Loucy (cell line): Measurements from ENCODE around the gene PTPRN2.

ENCODE experiments used
- H2AFZ ChIP-seq: fragments of 200-600 bp; sonication (generic); 2 replicates; pipeline ENCODE4 v1.6.0; 2016; ENCODE audit warnings: antibody characterized with exemption, mild to moderate bottlenecking, low read length, moderate library complexity
- H3F3A ChIP-seq: fragments of 200-600 bp; 2 replicates; pipeline ENCODE4 v1.6.0; 2016; ENCODE audit warnings: antibody characterized with exemption, low read depth, mild to moderate bottlenecking
- H3K27me3 ChIP-seq: fragments of 200-600 bp; sonication (generic); 2 replicates; pipeline ENCODE4 v1.6.1; 2014; ENCODE audit warnings: low read length, mild to moderate bottlenecking; ENCODE audit not compliant: insufficient read depth, poor library complexity, severe bottlenecking
- H3K36me3 ChIP-seq: fragments of 200-600 bp; sonication (generic); 2 replicates; pipeline ENCODE4 v1.6.1; 2016; ENCODE audit warnings: low read length; ENCODE audit not compliant: insufficient read depth
- H3K4me1 ChIP-seq: fragments of 200-600 bp; sonication (generic); 2 replicates; pipeline ENCODE4 v1.5.1; 2014; ENCODE audit warnings: low read length, mild to moderate bottlenecking; ENCODE audit not compliant: insufficient read depth, poor library complexity, severe bottlenecking
- H3K4me2 ChIP-seq: fragments of 200-600 bp; sonication (generic); 2 replicates; pipeline ENCODE4 v1.6.0; 2014; ENCODE audit warnings: antibody characterized with exemption, low read length, low read depth, mild to moderate bottlenecking; ENCODE audit not compliant: poor library complexity, severe bottlenecking
- H3K4me3 ChIP-seq: fragments of 200-600 bp; sonication (generic); 2 replicates; pipeline ENCODE4 v1.5.1; 2014; ENCODE audit warnings: low read length, mild to moderate bottlenecking, mixed read lengths; ENCODE audit not compliant: poor library complexity, severe bottlenecking
- H3K79me2 ChIP-seq: fragments of 200-600 bp; sonication (generic); 2 replicates; pipeline ENCODE4 v1.6.1; 2014; ENCODE audit warnings: low read length; ENCODE audit not compliant: insufficient read depth
- H3K9ac ChIP-seq: fragments of 200-600 bp; sonication (generic); 2 replicates; pipeline ENCODE4 v1.6.0; 2014; ENCODE audit warnings: mild to moderate bottlenecking, low read depth, low read length, moderate library complexity; ENCODE audit not compliant: poor library complexity, severe bottlenecking
- H3K9me2 ChIP-seq: fragments of 200-600 bp; sonication (generic); replicated peaks from 2 replicates; pipeline ENCODE4 v1.6.1; 2016; ENCODE audit warnings: low read depth, low read length, mixed read lengths
- H3K9me3 ChIP-seq: fragments of 200-600 bp; sonication (generic); 2 replicates; pipeline ENCODE4 v1.6.1; 2014; ENCODE audit warnings: mild to moderate bottlenecking, antibody characterized with exemption, low read length, low read depth; ENCODE audit not compliant: insufficient read depth
- H4K20me1 ChIP-seq: fragments of 200-600 bp; sonication (generic); 2 replicates; pipeline ENCODE4 v1.6.0; 2014; ENCODE audit warnings: antibody characterized with exemption, low read length, mild to moderate bottlenecking; ENCODE audit not compliant: insufficient read depth, poor library complexity, severe bottlenecking
- CTCF ChIP-seq: fragments of 200-600 bp; sonication (generic); conservative IDR thresholded peaks from 2 replicates; pipeline ENCODE4 v1.5.1; 2014; ENCODE audit warnings: mild to moderate bottlenecking, antibody characterized with exemption, low read length
- EZH2phosphoT487 ChIP-seq: fragments of 200-600 bp; IDR thresholded peaks from 2 replicates; pipeline ENCODE4 v1.6.1; 2018; ENCODE audit warnings: antibody characterized with exemption, mild to moderate bottlenecking, moderate library complexity, borderline replicate concordance

PTPRN2 gene

DNA sequence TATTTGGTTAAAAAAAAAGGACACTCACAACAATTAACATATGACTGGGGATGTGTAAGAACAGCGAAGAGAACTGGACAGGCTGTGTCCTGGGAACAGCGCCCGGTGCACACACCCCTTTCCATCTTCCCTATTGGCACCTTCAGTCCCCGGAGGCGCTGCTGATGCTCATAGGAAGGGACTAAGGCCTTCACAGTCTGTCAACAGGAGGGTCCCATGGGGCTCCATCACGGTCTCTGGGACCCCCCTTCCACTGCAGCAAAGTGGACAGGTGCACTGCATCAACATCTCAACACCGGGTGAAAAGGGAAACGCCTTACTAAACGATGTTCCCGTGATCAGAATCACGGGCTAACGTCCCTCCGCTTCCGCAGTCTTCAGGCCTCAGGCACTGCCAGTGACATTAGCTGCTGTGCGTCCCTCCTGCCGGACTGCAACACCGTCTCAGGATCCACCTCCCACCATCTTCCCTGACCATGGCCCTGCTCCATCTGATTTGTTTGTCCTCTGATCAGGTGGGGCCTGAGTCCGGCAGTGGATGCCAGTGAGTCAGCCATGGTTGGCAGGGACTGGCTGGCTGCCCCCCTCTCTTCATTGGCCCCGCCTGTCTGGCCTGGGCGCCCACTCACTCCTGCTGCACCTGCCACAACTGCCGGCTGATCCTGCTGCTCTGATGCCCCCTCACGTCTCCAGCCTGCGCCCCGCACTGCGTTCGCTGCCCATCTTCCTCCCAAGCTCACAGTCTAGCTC lies 636.1 kb downstream of the PTPRN2 start:
- no peaks in the 10 kb centered on the region for H3K36me3 ChIP-seq
- no peak overlapping the region for H3K4me2 ChIP-seq
- H3K4me1 ChIP-seq, result no peaks in the 10 kb centered on the region
- no peak overlapping the region for H2AFZ ChIP-seq
- H3K9me3 ChIP-seq, result peaks cover 33% of the 10 kb centered on the region; the same call in 1 of the 2 replicates
- no peak overlapping the region for H3K9ac ChIP-seq
- H3K9me2 ChIP-seq, result no peaks in the 10 kb centered on the region
- H3K79me2 ChIP-seq, result no peaks in the 10 kb centered on the region
- no peaks in the 10 kb centered on the region for H3K27me3 ChIP-seq
- no peaks in the 10 kb centered on the region for H3F3A ChIP-seq
- TF ChIP-seq CTCF (no peak), EZH2phosphoT487 (no peak)
- no peak overlapping the region for H3K4me3 ChIP-seq
- H4K20me1 ChIP-seq, result no peaks in the 10 kb centered on the region

DNA sequence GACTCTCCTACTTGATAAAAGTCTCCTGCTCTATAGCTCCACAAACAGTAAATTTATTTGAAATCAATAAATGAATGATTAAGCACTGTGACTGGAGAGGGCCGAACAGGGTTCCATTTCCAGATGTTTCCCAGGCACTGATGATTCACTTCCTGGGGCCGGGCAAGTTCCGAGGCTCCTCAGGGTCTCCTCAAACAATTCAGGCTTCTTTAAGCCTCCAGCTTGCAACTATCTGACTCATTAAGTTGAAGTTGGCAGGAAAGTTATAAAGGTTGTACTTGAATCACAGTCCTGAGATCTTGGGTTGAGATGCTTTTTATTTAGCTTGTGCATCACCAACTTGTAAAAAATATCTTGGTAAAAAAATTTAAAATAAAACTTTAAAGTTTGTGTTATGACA lies 637.9 kb downstream of the PTPRN2 start:
- no peak overlapping the region for H2AFZ ChIP-seq

DNA sequence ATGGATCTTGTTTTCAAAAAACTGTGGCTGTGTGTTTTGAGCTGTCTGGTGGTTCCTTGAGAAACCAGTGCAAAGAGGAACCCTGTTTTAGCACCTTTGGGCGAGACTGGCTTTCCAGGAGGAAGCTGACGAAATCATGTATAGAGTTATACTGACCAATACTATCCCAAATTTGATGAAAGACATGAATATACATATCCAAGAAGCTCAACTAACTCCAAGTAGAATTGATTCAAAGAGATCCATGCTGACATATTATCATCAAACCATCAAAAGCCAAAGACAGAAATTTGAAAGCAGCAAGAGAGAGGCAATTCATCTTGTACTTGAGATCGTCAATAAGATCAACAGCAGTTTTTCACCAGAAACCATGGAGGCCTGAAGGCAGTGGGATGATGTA lies 640.1 kb downstream of the PTPRN2 start:
- TF ChIP-seq CTCF (no peak), EZH2phosphoT487 (no peak)
- Histone ChIP-seq H3K9me3 (peaks cover 32% of the 10 kb centered on the region; the same call in 1 of the 2 replicates), H2AFZ (no peak overlapping the region), H3K36me3 (no peaks in the 10 kb centered on the region), H3K9me2 (no peaks in the 10 kb centered on the region), H4K20me1 (no peaks in the 10 kb centered on the region), H3K4me2 (no peak overlapping the region), H3K9ac (no peak overlapping the region), H3K4me1 (no peaks in the 10 kb centered on the region), H3F3A (no peaks in the 10 kb centered on the region), H3K27me3 (no peaks in the 10 kb centered on the region), H3K79me2 (no peaks in the 10 kb centered on the region), H3K4me3 (no peak overlapping the region)

More for the DNA sequence above, 637.9 kb downstream of the PTPRN2 start:
- Histone ChIP-seq H3K27me3 (no peaks in the 10 kb centered on the region), H3K4me1 (no peaks in the 10 kb centered on the region), H3F3A (no peaks in the 10 kb centered on the region), H3K4me3 (no peak overlapping the region), H3K9me2 (no peaks in the 10 kb centered on the region), H3K4me2 (no peak overlapping the region), H3K36me3 (no peaks in the 10 kb centered on the region), H3K9ac (no peak overlapping the region), H3K9me3 (peaks cover 32% of the 10 kb centered on the region; the same call in 1 of the 2 replicates), H4K20me1 (no peaks in the 10 kb centered on the region), H3K79me2 (no peaks in the 10 kb centered on the region)
- no peak for TF ChIP-seq CTCF
- TF ChIP-seq EZH2phosphoT487, result no peak
